ENCODE measurements around the gene PFKL.
A peak's percentile ranks its signal among the peaks of the same experiment; 100 is the strongest.

GRCh38 chr21:44338971-44339910 is 39.4 kb downstream of the PFKL start, which contains the start of gene CFAP410:
- TF ChIP-seq CTCF (IDR thresholded peaks at IDR 0.05) = no peak
- peak; percentile 12 to 96 for TF ChIP-seq POLR2A (IDR thresholded peaks at IDR 0.05)
